Measurements from ENCODE around the gene ATP1A2.
"Not testable (repeated sequence)": the region's sequence is repeated elsewhere in the genome, so short reads cannot be mapped to it uniquely, and the experiment has no call there.

Gene ATP1A2

DNA sequence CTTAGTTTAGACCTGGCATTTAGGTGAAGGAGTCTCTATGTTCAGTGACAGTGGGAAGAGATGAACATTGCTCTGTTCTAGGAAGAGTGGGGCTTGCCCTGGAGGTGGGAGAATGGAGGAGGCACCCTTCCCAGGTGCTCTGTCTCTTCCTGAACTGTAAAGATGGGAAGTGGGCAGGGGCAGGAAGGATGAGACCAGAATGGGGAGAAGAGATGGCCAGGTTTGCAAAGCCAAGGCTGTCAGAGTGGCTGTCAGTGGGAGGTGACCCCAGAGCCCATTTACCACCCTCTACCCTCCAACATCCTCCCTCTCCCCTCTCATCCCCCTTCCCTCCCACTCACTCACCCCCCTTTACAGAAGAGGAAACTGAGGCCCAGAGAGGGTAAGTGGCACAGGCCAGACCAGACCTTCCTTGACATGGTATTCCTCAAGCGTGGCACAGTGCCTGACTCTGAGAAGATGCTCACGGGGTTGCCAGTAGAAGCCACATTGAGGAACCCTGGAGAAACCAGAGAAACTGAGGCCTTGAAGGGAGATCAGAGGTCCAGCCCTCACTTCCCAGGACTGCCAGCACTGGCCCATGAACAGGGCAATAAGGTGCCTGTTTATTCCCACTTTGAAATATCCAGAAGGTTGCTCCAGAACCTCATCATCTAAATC, 15.7 kb upstream of the ATP1A2 start:
- no peak for DNase-seq (ENCODE audit: low read depth in 2 of 2, low spot score in 1 of 2)

DNA sequence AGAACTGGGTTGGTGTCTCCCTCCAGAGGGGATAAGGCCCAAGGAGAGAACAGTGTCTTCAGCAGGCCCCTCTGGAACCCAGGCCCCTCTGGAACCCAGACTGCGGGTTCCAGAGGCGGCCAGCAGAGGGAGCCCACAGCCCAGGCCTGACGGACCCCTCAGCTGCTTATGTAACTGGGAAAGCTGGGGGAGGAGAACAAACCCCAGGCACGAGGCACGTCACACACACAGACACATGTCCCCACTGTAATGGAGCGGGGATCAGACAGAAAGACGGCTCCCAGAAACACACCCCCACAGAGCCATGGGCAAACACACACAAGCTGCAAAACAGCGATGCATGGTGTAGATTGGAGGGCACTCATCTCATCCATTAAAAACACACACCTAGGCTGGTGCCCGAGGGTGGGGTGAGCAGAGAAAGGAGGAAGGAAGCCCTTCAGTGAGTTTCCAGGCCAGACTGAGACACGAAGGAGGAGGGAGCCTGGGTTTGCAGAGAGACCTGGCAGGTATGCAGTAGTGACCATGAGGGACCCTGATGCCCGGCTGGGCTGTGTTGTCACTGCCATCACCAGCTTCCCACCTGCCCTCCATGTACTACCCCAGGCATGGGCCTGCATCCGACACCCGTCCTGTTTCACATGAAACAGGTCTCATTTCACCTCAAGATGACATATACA, 14.4 kb upstream of the ATP1A2 start:
- peak in 1 of 2 donors; percentile 46 for DNase-seq (ENCODE audit: low read depth in 2 of 2, low spot score in 1 of 2)

DNA sequence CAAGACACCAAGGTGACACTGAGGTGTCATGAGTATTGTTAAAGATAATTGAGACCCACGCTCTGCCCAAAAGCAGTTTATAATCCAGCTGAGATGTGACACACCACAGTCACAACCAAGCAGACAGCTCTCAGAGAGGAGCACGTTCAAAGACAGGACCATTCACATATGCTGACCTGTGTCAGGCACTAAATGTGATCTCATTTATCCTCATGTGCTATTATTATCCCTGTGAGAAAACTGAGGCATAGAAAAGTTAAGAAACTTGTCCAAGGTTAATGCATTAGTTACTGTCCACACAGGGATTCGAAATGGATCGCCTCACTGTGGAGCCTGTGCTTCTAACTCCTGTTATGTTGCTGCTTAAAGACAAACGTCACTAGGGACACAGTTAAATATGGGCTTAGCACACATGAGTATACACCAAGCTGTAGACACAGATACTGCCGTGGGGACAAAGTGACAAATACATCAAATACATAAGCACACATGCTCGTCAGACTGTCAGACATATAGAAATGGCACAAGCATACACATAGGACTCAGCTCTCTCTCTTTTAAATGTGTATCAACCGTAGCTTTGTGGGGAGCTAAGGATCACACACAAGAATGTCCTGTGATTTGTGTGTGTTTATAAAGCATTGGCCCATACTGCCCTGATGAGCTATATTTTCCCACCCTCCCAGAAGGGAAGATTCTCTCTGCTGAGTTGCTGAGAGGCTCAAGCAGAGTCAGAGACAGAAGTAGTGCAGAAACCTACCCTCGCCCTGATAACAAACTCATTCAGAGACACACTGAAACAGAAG, 13.6 kb upstream of the ATP1A2 start:
- DNase-seq (ENCODE audit: low read depth in 2 of 2, low spot score in 1 of 2), result no peak

GRCh38 chr1:160103658-160104408, 11.7 kb upstream of the ATP1A2 start:
- DNase-seq (ENCODE audit: low read depth in 2 of 2, low spot score in 1 of 2), result no peak

DNA sequence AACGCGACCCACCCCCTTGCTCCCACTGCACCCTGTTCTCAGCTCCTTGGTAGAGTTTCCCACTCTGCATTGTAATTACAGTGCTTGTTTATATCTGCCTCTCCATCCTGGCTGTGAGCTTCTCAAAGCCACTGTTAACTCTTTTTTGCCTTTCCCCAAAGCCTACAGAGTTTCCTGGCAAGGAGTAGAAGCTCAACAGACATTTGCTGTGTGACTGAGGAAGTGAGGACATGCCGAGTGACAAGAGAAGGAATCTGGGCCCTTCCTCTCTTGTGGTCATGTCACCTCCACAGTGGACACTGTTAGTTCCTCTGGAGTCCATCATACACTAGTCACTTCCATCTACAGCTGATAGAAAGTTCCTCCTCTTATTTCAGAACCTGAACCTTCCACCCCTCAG, 11.1 kb upstream of the ATP1A2 start:
- DNase-seq (ENCODE audit: low read depth in 2 of 2, low spot score in 1 of 2), result no peak

DNA sequence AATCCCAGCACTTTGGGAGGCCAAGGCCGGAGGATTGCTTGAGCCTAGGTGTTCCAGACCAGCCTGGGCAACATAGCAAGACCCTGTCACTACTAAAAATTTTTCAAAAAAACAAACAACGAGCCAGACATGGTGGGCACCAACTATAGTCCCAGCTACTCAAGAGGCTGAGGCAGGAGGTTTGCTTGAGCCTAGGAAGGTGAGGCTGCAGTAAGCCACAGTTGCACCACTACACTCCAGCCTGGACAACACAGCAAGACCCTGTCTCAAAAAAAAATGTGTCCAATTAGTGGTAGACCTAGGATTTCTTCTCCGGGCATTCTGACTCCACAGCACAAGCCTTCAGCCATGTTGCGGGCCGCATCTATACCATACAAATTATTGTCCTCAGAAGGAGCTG, 10.4 kb upstream of the ATP1A2 start:
- no peak for DNase-seq (ENCODE audit: low read depth in 2 of 2, low spot score in 1 of 2)

DNA sequence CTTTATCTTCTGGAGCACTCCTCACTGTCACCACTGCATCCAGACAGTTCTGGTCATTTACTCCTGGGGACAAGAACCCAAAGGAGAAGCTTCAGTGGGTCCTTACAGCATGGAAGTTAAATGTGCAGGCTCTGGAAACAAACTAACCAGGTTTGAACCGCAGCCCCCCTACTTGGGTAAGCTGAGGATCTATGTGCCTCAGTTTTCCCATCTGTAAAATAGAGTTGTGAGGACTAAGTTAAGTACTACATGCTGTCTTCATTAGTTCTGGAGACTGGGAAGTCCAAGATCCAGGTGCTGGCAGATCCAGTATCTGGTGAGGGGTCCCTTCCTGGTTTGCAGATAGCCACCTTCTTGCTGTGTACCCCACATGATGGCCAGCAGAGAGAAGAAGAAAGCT, 8.0 kb upstream of the ATP1A2 start:
- no peak for DNase-seq (ENCODE audit: low read depth in 2 of 2, low spot score in 1 of 2)

DNA sequence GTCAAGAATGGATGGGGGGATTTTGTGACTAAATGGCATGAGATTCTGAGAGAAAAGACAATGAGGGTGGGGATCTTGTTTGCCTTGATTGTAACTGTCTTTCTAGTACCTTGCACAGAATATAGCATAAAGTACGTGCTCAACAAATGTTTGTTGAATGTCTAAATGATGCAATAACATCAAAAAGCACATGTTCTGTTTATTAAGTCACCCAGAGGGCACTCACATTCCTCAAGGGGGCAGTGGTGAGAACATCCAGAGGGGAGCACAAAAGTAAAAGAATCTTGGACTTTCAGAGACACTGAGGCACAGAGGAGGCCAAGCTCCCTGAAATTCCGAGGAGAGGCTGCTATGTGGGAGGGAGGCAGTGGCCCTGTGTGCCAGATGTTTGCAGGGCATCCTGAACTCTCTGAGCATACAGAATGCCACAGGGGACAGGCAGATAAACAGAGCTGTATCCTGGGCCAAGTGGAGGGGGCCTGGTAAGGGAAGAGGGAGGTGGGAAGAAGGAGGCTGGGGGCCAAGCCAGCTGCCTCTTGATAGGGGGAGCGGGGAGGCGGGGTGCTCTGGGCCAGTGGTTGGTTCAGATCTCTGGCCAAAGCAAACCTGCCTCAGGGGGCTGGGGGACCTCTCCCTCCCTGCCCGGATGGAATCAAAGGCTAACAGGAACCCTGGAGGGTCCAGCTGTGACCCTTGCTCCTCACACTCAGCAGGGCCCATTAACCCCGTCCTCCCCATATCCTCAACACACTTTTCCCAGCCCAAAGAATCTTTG, 6.5 kb upstream of the ATP1A2 start:
- DNase-seq (ENCODE audit: low read depth in 2 of 2, low spot score in 1 of 2), result no peak

DNA sequence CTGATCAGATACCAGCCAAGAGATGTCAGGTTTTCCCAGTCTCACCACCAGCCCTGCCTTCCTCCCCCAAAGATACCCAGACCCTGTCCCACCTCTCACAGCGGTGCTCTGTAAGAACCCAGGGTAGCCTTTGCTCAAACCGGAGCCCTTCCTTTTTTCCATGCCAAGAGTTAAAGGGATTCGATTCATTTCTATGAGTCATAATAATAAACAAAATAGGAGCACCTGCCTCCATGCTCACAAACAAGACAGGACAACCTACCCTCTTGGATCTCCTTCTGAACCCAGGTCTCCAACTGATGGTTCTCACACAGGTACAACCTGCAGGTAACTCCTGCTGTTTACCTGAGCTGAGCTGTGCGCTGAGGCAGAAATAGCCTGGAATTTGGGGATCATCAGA, 5.9 kb upstream of the ATP1A2 start:
- no peak for DNase-seq (ENCODE audit: low read depth in 2 of 2, low spot score in 1 of 2)

DNA sequence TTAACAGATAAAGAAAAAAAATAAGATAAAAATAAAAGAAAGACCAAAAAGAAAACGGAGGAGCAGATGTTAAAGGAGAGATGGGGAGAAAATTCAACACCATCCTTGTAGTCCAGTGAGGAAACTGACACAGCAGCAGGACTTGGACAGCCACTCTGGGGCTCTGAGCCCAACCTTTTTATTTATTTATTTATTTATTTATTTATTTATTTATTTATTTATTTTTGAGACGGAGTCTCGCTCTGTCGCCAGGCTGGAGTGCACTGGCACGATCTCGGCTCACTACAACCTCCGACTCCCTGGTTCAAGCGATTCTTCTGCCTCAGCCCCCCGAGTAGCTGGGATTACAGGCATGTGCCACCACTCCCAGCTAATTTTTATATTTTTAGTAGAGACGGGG, 4.1 kb upstream of the ATP1A2 start:
- DNase-seq (ENCODE audit: low read depth in 2 of 2, low spot score in 1 of 2), result not testable (repeated sequence)

DNA sequence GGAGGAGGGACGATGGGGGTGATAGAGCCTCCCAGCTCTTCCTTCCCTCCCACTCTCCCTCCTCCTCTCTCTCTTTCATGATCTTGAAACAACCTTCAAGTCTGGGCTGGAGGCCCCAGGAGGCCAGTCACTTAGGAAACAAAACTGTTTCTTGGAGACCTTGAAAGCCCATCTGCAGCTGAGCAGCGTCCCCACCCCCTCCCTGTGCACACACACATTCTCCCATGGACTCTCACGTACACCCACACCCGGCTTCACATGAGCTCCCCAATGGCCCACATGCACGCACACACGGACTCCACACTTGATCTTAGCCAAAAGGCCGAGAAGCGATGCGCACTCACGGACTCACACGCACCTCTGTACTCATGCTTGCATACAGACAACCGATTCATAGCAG, 3.2 kb upstream of the ATP1A2 start:
- no peak for DNase-seq (ENCODE audit: low read depth in 2 of 2, low spot score in 1 of 2)

GRCh38 chr1:160113407-160113806, 2.2 kb upstream of the ATP1A2 start:
- no peak for DNase-seq (ENCODE audit: low read depth in 2 of 2, low spot score in 1 of 2)

DNA sequence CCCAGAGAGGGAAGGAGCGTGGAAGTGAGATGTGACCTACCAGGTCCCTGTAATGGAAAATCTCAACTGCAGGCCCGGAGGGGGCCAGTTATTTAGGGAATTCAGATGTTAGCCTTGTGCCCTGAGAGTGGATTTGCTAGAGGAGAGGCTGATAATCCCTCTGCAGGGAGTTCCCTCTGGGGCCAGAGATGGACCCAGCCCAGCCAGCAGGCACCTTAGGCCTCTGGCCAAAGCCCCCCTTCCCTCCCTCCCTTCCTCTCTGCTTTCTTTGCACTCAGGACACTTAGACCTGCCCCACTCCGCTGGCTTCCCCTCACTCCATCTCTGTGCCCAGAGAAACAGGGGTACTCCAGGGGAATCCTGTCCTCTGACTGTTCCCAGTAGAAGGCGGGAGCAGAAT, 1.5 kb upstream of the ATP1A2 start:
- DNase-seq (ENCODE audit: low read depth in 2 of 2, low spot score in 1 of 2), result no peak

DNA sequence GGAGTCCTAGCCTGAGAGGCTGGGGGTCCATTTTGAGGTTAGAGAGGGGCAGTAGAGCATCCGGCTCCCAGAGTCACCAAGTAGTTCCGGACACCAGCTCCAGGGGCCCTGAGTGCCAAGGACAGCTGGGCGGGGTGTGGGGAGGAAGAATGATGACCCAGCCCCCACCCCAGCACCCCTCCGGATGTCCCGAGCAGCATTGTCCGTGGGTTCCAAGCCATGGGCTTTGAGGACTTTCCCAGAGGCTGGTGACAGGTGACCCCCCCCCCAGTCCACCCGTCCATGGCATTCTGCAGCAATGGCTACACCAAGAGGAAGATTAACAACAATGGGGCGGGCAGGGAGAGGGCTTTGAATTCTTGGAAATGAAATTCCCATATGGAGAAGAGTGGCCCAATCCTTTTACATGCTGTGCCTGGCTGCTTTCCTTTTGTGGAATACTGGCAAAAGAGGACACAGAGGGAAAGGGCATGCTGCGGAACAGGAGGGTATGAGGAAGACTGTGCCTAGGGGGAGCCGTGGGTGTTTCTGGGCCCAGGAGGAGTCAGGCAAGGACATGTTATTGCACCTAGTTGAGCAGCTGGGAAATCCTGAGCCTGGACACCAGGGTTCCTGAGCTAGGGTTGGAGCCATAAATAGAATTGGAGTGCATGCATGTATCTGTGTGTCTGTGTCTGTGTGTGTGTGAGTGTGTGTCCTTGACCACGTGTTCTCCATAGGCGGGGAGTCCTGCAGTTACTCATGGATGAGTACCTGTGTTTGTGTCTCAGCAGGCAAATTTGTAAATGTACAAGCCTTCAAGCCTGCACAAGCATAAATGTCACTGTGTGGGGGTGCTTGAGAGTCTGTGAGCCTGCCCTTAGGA, 956 bp downstream of the ATP1A2 start:
- DNase-seq (ENCODE audit: low read depth in 2 of 2, low spot score in 1 of 2), result no peak

- DNase-seq (ENCODE audit: low read depth in 2 of 2, low spot score in 1 of 2), result no peak
Observed at GRCh38 chr1:160117300-160117699, 1.7 kb downstream of the ATP1A2 start.

DNA sequence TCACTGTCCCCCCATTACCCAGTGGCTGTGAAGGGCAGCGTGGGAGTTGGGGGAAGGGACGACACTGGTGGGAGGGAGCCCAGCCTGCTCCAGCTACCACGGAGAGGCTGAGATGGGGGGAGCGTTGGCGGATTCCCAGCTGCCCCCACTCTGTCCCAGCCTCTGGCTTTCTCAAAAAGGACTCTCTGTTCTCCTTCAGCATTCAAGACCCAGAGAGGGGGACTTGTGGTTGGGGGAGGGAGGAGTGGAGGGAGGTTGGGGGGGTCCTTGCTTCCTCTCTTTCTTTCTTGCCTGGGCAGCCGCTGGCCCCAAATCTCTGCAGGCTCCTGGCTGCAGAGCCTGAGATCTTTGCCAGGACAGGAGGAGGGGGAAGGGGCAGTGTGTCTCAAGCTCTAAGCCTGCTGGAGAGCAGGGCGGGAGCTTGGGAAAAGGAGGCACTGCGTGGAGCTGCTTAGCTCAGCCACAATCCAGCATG, 2.2 kb downstream of the ATP1A2 start:
- no peak for DNase-seq (ENCODE audit: low read depth in 2 of 2, low spot score in 1 of 2)

DNA sequence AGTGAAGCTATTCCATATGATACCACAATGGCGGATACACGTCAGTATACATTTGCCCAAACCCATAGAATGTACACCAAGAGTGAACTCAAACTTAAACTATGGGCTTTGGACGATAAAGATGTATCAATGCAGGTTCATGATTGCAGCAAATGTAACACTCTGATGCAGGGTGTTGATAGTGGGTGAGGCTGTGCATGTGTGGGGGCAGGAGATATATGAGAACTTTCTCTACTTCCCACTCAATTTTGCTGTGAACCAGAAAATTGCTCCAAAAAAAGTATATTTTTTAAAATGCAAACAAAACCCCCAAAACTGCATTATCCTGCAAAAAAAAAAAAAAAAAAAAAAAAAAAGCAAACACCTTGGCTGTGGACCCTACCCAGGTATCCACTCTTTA, 3.4 kb downstream of the ATP1A2 start:
- no peak for DNase-seq (ENCODE audit: low read depth in 2 of 2, low spot score in 1 of 2)

DNA sequence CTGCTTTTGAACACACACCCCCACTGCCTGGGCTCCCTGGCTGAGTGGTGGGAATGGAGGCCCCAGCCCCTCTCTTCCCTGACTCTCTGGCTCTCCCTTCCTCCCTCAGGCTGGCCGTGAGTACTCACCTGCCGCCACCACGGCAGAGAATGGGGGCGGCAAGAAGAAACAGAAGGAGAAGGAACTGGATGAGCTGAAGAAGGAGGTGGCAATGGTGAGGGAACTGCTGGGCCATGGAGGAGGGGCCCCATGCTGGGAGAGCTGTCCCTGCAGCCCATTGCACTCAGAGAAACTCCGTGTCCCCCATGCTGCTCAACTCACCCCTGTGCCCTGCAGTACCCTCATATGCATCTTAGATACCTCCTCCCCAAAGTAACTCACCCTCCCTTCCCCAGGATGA, 5.2 kb downstream of the ATP1A2 start:
- no peak for DNase-seq (ENCODE audit: low read depth in 2 of 2, low spot score in 1 of 2)

DNA sequence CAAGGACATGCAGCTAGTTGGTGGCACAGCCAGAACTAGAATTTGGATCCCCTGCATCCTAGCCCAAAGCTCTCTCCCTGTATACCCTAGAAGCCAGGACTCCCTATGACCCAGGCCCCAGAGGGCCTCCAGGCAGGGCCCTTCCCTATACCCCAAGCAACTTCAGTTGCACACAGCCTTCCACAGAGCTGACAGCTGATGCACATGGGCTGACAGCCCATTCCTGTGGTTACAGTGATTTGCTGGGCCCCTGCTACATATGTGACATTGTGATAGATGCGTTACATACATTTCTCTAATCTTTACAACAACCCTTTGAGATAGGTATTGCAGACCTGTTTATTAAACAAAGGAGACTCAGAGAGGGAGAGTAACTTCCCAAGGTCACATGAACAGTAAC, 5.8 kb downstream of the ATP1A2 start:
- no peak for DNase-seq (ENCODE audit: low read depth in 2 of 2, low spot score in 1 of 2)

GRCh38 chr1:160122978-160123495, 7.5 kb downstream of the ATP1A2 start:
- no peak for DNase-seq (ENCODE audit: low read depth in 2 of 2, low spot score in 1 of 2)
